Psoas muscle (tissue), 8 donors: ENCODE measurements around the gene OAS2. TPM values are rescaled to one million over a fixed set of nuclear protein-coding genes. Genes with fewer than 3 reads are reported as not detected.

Experiments
- ATAC-seq, 4 donors: fragments of 200-7000 bp; cut with Tn5 transposase; one replicate each; pipeline ENCODE4 v1.9.1; 2020; ENCODE audit warnings: moderate library complexity in 3 of 4, mild to moderate bottlenecking in 2 of 4
- DNase-seq, 2 donors: peaks; one replicate each; pipeline ENCODE4 v3.0.0-alpha.2; 2020
- H3K27ac ChIP-seq: fragments of 200-600 bp; one replicate; pipeline ENCODE4 v1.8.0; 2022
- H3K27me3 ChIP-seq, 3 donors: fragments of 200-600 bp in 1 of 3; one replicate each; pipeline versions ENCODE4 v1.6.1 to v1.8.0; 2013 to 2022; ENCODE audit warnings: low read length in 2 of 3, mild to moderate bottlenecking in 2 of 3, moderate library complexity in 1 of 3; ENCODE audit not compliant: insufficient read depth in 3 of 3
- H3K36me3 ChIP-seq, 2 donors: fragments of 200-600 bp in 1 of 2; one replicate each; pipeline versions ENCODE4 v1.6.1 to v1.8.0; 2013 to 2022; ENCODE audit warnings: low read depth in 1 of 2, mild to moderate bottlenecking in 1 of 2, moderate library complexity in 1 of 2; ENCODE audit not compliant: insufficient read depth in 1 of 2
- H3K4me1 ChIP-seq: fragments of 200-600 bp; one replicate; pipeline ENCODE4 v1.8.0; 2022
- H3K4me3 ChIP-seq: fragments of 200-600 bp; one replicate; pipeline ENCODE4 v1.8.0; 2022; ENCODE audit warnings: mild to moderate bottlenecking
- H3K9me3 ChIP-seq: fragments of 200-600 bp; one replicate; pipeline ENCODE4 v1.8.0; 2022
- WGBS, 3 donors: extraction: QIAGEN DNeasy Blood & Tissue Kit; methylation state at CpG; one replicate each; pipeline versions ENCODE4 v1.1.6 to v1.1.7; 2013; 5-methylcytosine and 5-hydroxymethylcytosine counted together
- intact Hi-C, 2 donors: fragments of 100-400 bp; cut with DNase I; formaldehyde crosslinking; loops; one replicate each; pipeline versions ENCODE4 v1.11.0 to v1.14.2; 2022
- polyA plus RNA-seq, 3 donors: library from polyadenylated mRNA; stranded (reverse); fragments of 200-250 nt; gene quantifications; one replicate each; pipeline ENCODE4 v1.2.3, GENCODE V29; 2013
- total RNA-seq, 4 donors: library from RNA; stranded (reverse); fragmentation: NEBNext Ultra II Directional in 2 of 4; extraction: Animal tissue kit (Norgen Biotek cat#: 25700) in 2 of 4; gene quantifications; one replicate each; pipeline versions ENCODE4 v1.2.1 to v1.2.4, GENCODE V29; 2021 to 2023
- TF ChIP-seq, protein P1 (sequence below): fragments of 200-600 bp; IDR thresholded peaks from one replicate; pipeline ENCODE4 v1.8.0; 2022; ENCODE audit warnings: antibody characterized with exemption
- donor health status: healthy with polysubstance abuse.
- donor health status: DM: no; HTN: no; CAD: no; lungs with moderate emphysema.
- donor health status: Bipolar disorder and iron deficiency.
- donor health status: healthy.
- donor health status: DM: yes; HTN: yes; CAD: no.
- donor health status: DM: no; HTN: no; CAD: no.
- donor health status: DM: no; HTN: no; CAD: no.
- donor health status: DM: yes; HTN: yes; CAD: no.

OAS2 gene
- total and polyA plus RNA-seq, 7 donors = 1.5 to 8.4 (median 2.1) TPM

DNA sequence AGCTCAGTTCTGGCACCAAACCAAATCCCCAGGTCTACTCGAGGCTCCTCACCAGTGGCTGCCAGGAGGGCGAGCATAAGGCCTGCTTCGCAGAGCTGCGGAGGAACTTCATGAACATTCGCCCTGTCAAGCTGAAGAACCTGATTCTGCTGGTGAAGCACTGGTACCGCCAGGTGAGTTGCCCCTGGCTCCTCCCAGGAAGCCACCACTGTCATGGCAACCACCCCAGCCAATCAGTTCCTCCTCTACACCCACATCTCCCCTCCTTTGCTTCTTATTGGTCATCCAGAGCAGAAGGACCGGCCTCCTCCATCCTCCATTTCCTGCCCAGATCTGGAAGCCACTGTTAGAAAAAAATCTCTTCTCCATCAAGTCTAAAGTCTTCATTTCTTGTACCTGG lies 17.2 kb upstream of the OAS2 start:
- ATAC-seq (no peak), DNase-seq (no peak)
- intact Hi-C loops = no loop called here
- Histone ChIP-seq H3K36me3 (peaks cover 0 to 6% of the 10 kb centered on the region in 2 donors), H3K9me3 (no peaks in the 10 kb centered on the region), H3K27me3 (peaks cover 0 to 1% (median 0%) of the 10 kb centered on the region in 3 donors), H3K27ac (no peak overlapping the region), H3K4me1 (no peaks in the 10 kb centered on the region), H3K4me3 (no peak overlapping the region)
- TF ChIP-seq, protein P1, sequence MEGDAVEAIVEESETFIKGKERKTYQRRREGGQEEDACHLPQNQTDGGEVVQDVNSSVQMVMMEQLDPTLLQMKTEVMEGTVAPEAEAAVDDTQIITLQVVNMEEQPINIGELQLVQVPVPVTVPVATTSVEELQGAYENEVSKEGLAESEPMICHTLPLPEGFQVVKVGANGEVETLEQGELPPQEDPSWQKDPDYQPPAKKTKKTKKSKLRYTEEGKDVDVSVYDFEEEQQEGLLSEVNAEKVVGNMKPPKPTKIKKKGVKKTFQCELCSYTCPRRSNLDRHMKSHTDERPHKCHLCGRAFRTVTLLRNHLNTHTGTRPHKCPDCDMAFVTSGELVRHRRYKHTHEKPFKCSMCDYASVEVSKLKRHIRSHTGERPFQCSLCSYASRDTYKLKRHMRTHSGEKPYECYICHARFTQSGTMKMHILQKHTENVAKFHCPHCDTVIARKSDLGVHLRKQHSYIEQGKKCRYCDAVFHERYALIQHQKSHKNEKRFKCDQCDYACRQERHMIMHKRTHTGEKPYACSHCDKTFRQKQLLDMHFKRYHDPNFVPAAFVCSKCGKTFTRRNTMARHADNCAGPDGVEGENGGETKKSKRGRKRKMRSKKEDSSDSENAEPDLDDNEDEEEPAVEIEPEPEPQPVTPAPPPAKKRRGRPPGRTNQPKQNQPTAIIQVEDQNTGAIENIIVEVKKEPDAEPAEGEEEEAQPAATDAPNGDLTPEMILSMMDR = no peak
- WGBS, 3 donors = 84 to 92% (median 86%) methylated on average over 7 of the region's 7 CpGs

DNA sequence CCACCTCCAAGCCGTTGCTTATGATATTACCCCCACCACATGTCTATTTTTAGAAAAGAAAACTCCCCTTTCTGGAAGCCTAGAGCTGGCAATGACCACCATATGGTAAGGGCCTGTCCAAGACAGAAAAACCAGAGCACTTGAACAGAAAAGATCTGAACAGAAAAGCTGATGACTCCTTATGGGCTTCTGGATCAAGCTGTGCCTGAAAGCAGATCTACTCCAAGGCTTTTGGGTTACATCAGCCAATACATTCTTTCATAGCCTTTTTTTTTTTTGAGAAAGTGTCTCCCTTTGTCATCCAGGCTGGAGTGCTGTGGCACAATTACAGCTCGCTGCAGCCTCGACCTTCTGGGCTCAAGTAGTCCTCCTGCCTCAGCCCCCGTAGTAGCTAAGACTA lies 16.8 kb upstream of the OAS2 start:
- Histone ChIP-seq H3K9me3 (no peaks in the 10 kb centered on the region), H3K36me3 (peaks cover 0 to 6% of the 10 kb centered on the region in 2 donors), H3K27me3 (peaks cover 0 to 1% (median 0%) of the 10 kb centered on the region in 3 donors), H3K4me3 (no peak overlapping the region), H3K27ac (no peak overlapping the region), H3K4me1 (no peaks in the 10 kb centered on the region)
- TF ChIP-seq, protein P1 = no peak
- DNase-seq = no peak
- 87 to 92% (median 89%) methylated on average over 4 of the region's 4 CpGs for WGBS, 3 donors
- intact Hi-C loops = no loop called here
- no peak for ATAC-seq

DNA sequence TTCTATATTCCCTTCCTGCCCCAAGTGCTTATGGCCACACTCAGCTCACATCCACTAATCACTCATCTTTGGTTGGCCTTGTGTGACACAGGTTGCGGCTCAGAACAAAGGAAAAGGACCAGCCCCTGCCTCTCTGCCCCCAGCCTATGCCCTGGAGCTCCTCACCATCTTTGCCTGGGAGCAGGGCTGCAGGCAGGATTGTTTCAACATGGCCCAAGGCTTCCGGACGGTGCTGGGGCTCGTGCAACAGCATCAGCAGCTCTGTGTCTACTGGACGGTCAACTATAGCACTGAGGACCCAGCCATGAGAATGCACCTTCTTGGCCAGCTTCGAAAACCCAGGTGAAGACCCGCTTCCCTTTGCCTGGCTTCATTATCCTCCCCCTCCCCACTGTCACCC lies 15.8 kb upstream of the OAS2 start:
- Histone ChIP-seq H3K36me3 (peaks cover 0 to 6% of the 10 kb centered on the region in 2 donors), H3K27ac (no peak overlapping the region), H3K4me1 (no peaks in the 10 kb centered on the region), H3K4me3 (no peak overlapping the region), H3K27me3 (peaks cover 0 to 1% (median 0%) of the 10 kb centered on the region in 3 donors), H3K9me3 (no peaks in the 10 kb centered on the region)
- DNase-seq (no peak), ATAC-seq (no peak)
- intact Hi-C loops = no loop called here
- 94 to 98% (median 94%) methylated on average over 7 of the region's 7 CpGs for WGBS, 3 donors
- TF ChIP-seq, protein P1 = no peak

DNA sequence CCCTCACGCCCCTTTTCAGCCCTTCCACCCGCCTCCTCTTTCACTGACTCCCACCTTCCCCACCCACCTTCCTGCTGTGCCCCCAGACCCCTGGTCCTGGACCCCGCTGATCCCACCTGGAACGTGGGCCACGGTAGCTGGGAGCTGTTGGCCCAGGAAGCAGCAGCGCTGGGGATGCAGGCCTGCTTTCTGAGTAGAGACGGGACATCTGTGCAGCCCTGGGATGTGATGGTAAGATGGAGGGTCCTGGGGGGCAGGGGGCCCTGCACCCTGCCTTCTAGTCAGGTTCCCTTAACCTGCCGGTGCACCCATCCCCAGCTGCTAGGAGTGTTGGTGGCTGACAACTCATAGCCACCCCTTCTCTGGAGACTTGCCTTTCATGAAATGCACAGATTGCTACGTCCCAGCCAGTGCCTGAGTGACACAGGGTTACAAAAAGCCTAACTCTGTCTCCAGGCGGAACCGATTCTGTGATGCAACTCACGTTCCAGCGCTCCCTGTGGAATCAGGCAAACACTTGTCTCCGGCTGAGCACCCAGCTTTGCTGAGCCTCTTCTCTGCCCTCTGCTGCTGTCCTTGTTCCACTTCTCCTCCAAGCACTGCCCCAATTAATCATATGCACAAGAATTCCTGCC lies 15.0 kb upstream of the OAS2 start:
- no peak for ATAC-seq
- peaks cover 0 to 6% of the 10 kb centered on the region in 2 donors for H3K36me3 ChIP-seq
- intact Hi-C loops = no loop called here

More for the DNA sequence above, 15.0 kb upstream of the OAS2 start:
- 82 to 90% (median 84%) methylated on average over 14 of the region's 14 CpGs for WGBS, 3 donors
- Histone ChIP-seq H3K9me3 (no peaks in the 10 kb centered on the region), H3K4me3 (no peak overlapping the region), H3K4me1 (no peaks in the 10 kb centered on the region), H3K27ac (no peak overlapping the region), H3K27me3 (peaks cover 0 to 3% (median 0%) of the 10 kb centered on the region in 3 donors)
- DNase-seq = no peak
- TF ChIP-seq, protein P1 = no peak
